HepG2 (cell line): ENCODE measurements around the gene ESYT3. TPM values are rescaled to one million over a fixed set of nuclear protein-coding genes. Genes with fewer than 3 reads are reported as not detected.

Experiments used
- ATAC-seq: fragments of 200-7000 bp; cut with Tn5 transposase; 3 replicates; pipeline ENCODE4 v1.9.1; 2020; ENCODE audit warnings: mild to moderate bottlenecking, moderate library complexity
- BruUV-seq: library from RNA; stranded (reverse); fragments of 400-500 nt; replicated peaks from 2 replicates; lab custom pipeline; 2021; lab: Mats Ljungman, UMichigan
- CTCF ChIA-PET: fragments of 300-600 bp; formaldehyde crosslinking; extraction: SDS; loops from one replicate; lab custom pipeline; 2021; ENCODE audit warnings: low total read pairs, inconsistent platforms, low intra/inter-chr PET ratio; lab: Yijun Ruan, JAX
- POLR2A ChIA-PET: fragments of 350-600 bp; sonication (Branson Sonifier 250); formaldehyde crosslinking; loops from one replicate; lab custom pipeline; 2020; ENCODE audit warnings: antibody characterized with exemption, inconsistent platforms; lab: Yijun Ruan, JAX
- DNase-seq: peaks from one replicate; pipeline ENCODE4 v3.0.0-alpha.2; 2015; ENCODE audit warnings: low spot score
- FAIRE-seq: peaks from 3 replicates; lab custom pipeline; 2011; peaks lifted over from hg19 to GRCh38; lab: Jason Lieb, UNC
- H2AFZ ChIP-seq: one replicate; pipeline ENCODE4 v1.6.1; 2011; ENCODE audit warnings: low read length, inconsistent platforms
- H3K27ac ChIP-seq: fragments of 300-600 bp; 3 replicates; pipeline ENCODE4 v1.8.0; 2011; ENCODE audit warnings: mixed run types, mild to moderate bottlenecking, mixed read lengths, low read length, inconsistent platforms; ENCODE audit not compliant: insufficient read depth; ENCODE audit errors: extremely low read length
- H3K27me3 ChIP-seq, 2 experiments: fragments of 200-600 bp in 1 of 2; 2 replicates in 1 of 2; 3 replicates in 1 of 2; pipeline versions ENCODE4 v1.6.0 to v1.8.0; 2011; ENCODE audit warnings: low read length in 2 of 2, mild to moderate bottlenecking in 2 of 2, moderate library complexity in 2 of 2, inconsistent platforms in 1 of 2; ENCODE audit not compliant: insufficient read depth in 2 of 2, control insufficient read depth in 1 of 2
- H3K36me3 ChIP-seq, 2 experiments: fragments of 200-600 bp in 1 of 2; replicated peaks in 1 of 2; 2 replicates in 1 of 2; 3 replicates in 1 of 2; pipeline versions ENCODE4 v1.5.1 to v1.8.0; 2011; ENCODE audit warnings: low read length in 2 of 2, inconsistent platforms in 1 of 2; ENCODE audit not compliant: insufficient read depth in 2 of 2, control insufficient read depth in 1 of 2
- H3K4me1 ChIP-seq: 2 replicates; pipeline ENCODE4 v1.5.1; 2012; ENCODE audit warnings: low read length, inconsistent platforms; ENCODE audit not compliant: insufficient read depth
- H3K4me2 ChIP-seq: 2 replicates; pipeline ENCODE4 v1.6.0; 2011; ENCODE audit warnings: low read depth, low read length, inconsistent platforms
- H3K4me3 ChIP-seq, 3 experiments: fragments of 200-600 bp in 1 of 3; sonication (generic), shearing (Covaris generic) in 1 of 3; replicated peaks in 1 of 3; 2 replicates each; pipeline ENCODE4 v1.5.1; 2011 to 2016; ENCODE audit warnings: low read length in 3 of 3, inconsistent platforms in 2 of 3, low read depth in 2 of 3, mild to moderate bottlenecking in 2 of 3, control low read depth in 1 of 3, mixed read lengths in 1 of 3; ENCODE audit not compliant: insufficient read depth in 1 of 3
- H3K79me2 ChIP-seq: one replicate; pipeline ENCODE4 v1.6.1; 2011; ENCODE audit warnings: low read length, inconsistent platforms; ENCODE audit not compliant: insufficient read depth
- H3K9ac ChIP-seq: 2 replicates; pipeline ENCODE4 v1.6.0; 2011; ENCODE audit warnings: mild to moderate bottlenecking, low read depth, low read length, inconsistent platforms; ENCODE audit not compliant: insufficient read depth
- H3K9me3 ChIP-seq: 2 replicates; pipeline ENCODE4 v1.5.1; 2012; ENCODE audit warnings: mild to moderate bottlenecking, low read length
- H4K20me1 ChIP-seq: 2 replicates; pipeline ENCODE4 v1.6.0; 2011; ENCODE audit warnings: inconsistent platforms, mild to moderate bottlenecking, low read length, moderate library complexity; ENCODE audit not compliant: insufficient read depth
- CREM ChIP-seq, 2 experiments: sonication (generic) in 1 of 2; formaldehyde crosslinking in 1 of 2; IDR thresholded peaks; 2 replicates each; pipeline versions ENCODE4 v1.4.0 to v1.6.1; 2016 to 2020; ENCODE audit warnings: antibody characterized with exemption in 1 of 2, mild to moderate bottlenecking in 1 of 2, missing genetic modification reagents in 1 of 2
- NFE2L2 ChIP-seq: fragments of 150-350 bp; IDR thresholded peaks from 2 replicates; pipeline ENCODE4 v1.6.1; 2014; ENCODE audit warnings: low read length
- NKX3-1 ChIP-seq: sonication (generic); formaldehyde crosslinking; IDR thresholded peaks from 2 replicates; pipeline ENCODE4 v1.5.0; 2020; ENCODE audit warnings: missing genetic modification reagents
- PTBP1 ChIP-seq: fragments of 200-400 bp; formaldehyde crosslinking; IDR thresholded peaks from 2 replicates; pipeline ENCODE4 v1.6.1; 2018; ENCODE audit warnings: low read length, low read depth; ENCODE audit not compliant: poor library complexity, severe bottlenecking
- TEAD2 ChIP-seq: sonication (generic); formaldehyde crosslinking; IDR thresholded peaks from 2 replicates; pipeline ENCODE4 v1.9.0; 2021; ENCODE audit warnings: missing genetic modification reagents
- ZKSCAN5 ChIP-seq: sonication (generic); formaldehyde crosslinking; IDR thresholded peaks from 2 replicates; pipeline ENCODE4 v1.5.1; 2020; ENCODE audit warnings: mild to moderate bottlenecking, missing genetic modification reagents
- ZNF180 ChIP-seq: sonication (generic); formaldehyde crosslinking; IDR thresholded peaks from 2 replicates; pipeline ENCODE4 v1.4.0; 2020; ENCODE audit warnings: low read depth, missing genetic modification reagents, borderline replicate concordance
- WGBS: methylation state at CpG from one replicate; pipeline ENCODE4 v1.1.6; 2017; ENCODE audit warnings: low lambda C conversion rate; 5-methylcytosine and 5-hydroxymethylcytosine counted together
- in situ Hi-C: cut with HindIII; loops from 2 replicates; pipeline ENCODE4 v1.10.0; 2017; ENCODE audit warnings: low pct_unique_long_range_greater_than_20kb; ENCODE audit not compliant: extremely low pct_ligation_motif_present
- intact Hi-C: fragments of 100-400 bp; cut with micrococcal nuclease; formaldehyde crosslinking; loops from one replicate; pipeline ENCODE4 v1.10.0; 2022; ENCODE audit not compliant: unreplicated experiment
- polyA plus RNA-seq, 8 experiments: library from polyadenylated mRNA; depleted of rRNA in 3 of 8; stranded (reverse) in 7 of 8; unstranded in 1 of 8; fragments of >200 nt; fragmentation: Illumina TruSeq in 4 of 8; extraction: Trizol in 4 of 8; gene quantifications; 2 replicates each; pipeline versions ENCODE4 v1.2.1 to v1.2.3, GENCODE V29; 2011 to 2016; ENCODE audit warnings: low read depth in 4 of 8, missing spikeins in 1 of 8, mixed read lengths in 1 of 8; ENCODE audit not compliant: insufficient read depth in 1 of 8
- total RNA-seq, 5 experiments: library from RNA; depleted of rRNA; stranded (reverse); fragments of >200 nt; fragmentation: Illumina TruSeq; extraction: Trizol; gene quantifications; 2 replicates each; pipeline ENCODE4 v1.2.3, GENCODE V29; 2016; ENCODE audit warnings: low read depth in 1 of 5
- TF ChIP-seq, protein P1 (sequence below): sonication (generic); formaldehyde crosslinking; IDR thresholded peaks from 2 replicates; pipeline ENCODE4 v1.5.0; 2020; ENCODE audit warnings: mild to moderate bottlenecking, missing genetic modification reagents, borderline replicate concordance
- TF ChIP-seq, protein P2 (sequence below): sonication (generic); formaldehyde crosslinking; IDR thresholded peaks from 2 replicates; pipeline ENCODE4 v1.9.0; 2022; ENCODE audit warnings: missing genetic modification reagents, mild to moderate bottlenecking, borderline replicate concordance
- TF ChIP-seq, protein P3 (sequence below): sonication (generic); formaldehyde crosslinking; IDR thresholded peaks from 2 replicates; pipeline ENCODE4 v1.4.0; 2020; ENCODE audit warnings: missing genetic modification reagents

The ESYT3 gene
- total and polyA plus RNA-seq, 2 of the 13 experiments (the other 11 are each of a cell fraction or from before 2014, with no cell fraction given): 1.5 to 4.1 TPM

DNA sequence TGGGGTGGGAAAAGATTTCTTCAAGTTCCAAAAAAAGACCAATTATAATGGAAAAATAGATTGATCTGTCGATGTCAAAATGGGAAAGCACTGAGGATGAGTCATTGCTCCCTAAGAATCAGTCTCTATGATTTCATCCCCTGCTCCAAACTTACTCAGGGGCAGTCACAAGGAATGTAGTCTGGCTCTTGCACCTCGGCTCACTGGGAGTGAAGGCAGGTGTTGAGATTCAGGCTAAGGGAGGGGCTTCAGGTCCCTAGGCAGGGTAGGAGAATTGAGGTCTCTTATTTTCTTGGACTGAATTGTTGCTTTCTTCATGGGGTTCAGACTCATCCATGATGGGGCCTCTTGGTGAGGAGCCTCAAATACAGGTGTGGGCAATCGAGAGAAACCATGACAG lies 14.2 kb downstream of the ESYT3 start:
- Histone ChIP-seq H3K36me3 (no peaks in the 10 kb centered on the region; a peak in 1 of 5 replicates), H3K4me1 (no peaks in the 10 kb centered on the region), H2AFZ (no peak overlapping the region), H3K9ac (no peak overlapping the region), H3K27me3 (no peaks in the 10 kb centered on the region), H3K4me2 (no peak overlapping the region), H3K9me3 (no peaks in the 10 kb centered on the region), H3K27ac (no peak overlapping the region), H4K20me1 (no peaks in the 10 kb centered on the region), H3K4me3 (no peak overlapping the region), H3K79me2 (no peaks in the 10 kb centered on the region)
- DNase-seq (no peak), ATAC-seq (no peak), FAIRE-seq (no peak)
- BruUV-seq: no TSS peak
- POLR2A ChIA-PET: no interaction called here
- TF ChIP-seq ZNF180 (no peak), ZKSCAN5 (no peak), TEAD2 (CRISPR knock-in tag) (no peak), CREM (IDR thresholded peaks at IDR 0.05) (no peak), CREM (CRISPR knock-in tag; IDR thresholded peaks at IDR 0.05) (no peak), NKX3-1 (no peak), PTBP1 (no peak), NFE2L2 (no peak)
- TF ChIP-seq, protein P1, sequence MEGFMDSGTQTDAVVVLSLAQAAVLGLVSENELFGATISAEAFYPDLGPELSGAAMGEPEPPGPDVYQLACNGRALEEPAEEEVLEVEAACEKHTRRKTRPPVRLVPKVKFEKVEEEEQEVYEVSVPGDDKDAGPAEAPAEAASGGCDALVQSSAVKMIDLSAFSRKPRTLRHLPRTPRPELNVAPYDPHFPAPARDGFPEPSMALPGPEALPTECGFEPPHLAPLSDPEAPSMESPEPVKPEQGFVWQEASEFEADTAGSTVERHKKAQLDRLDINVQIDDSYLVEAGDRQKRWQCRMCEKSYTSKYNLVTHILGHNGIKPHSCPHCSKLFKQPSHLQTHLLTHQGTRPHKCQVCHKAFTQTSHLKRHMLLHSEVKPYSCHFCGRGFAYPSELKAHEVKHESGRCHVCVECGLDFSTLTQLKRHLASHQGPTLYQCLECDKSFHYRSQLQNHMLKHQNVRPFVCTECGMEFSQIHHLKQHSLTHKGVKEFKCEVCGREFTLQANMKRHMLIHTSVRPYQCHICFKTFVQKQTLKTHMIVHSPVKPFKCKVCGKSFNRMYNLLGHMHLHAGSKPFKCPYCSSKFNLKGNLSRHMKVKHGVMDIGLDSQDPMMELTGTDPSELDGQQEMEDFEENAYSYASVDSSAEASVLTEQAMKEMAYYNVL (CRISPR knock-in tag): no peak
- TF ChIP-seq, protein P2, sequence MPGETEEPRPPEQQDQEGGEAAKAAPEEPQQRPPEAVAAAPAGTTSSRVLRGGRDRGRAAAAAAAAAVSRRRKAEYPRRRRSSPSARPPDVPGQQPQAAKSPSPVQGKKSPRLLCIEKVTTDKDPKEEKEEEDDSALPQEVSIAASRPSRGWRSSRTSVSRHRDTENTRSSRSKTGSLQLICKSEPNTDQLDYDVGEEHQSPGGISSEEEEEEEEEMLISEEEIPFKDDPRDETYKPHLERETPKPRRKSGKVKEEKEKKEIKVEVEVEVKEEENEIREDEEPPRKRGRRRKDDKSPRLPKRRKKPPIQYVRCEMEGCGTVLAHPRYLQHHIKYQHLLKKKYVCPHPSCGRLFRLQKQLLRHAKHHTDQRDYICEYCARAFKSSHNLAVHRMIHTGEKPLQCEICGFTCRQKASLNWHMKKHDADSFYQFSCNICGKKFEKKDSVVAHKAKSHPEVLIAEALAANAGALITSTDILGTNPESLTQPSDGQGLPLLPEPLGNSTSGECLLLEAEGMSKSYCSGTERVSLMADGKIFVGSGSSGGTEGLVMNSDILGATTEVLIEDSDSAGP (CRISPR knock-in tag): no peak
- TF ChIP-seq, protein P3, sequence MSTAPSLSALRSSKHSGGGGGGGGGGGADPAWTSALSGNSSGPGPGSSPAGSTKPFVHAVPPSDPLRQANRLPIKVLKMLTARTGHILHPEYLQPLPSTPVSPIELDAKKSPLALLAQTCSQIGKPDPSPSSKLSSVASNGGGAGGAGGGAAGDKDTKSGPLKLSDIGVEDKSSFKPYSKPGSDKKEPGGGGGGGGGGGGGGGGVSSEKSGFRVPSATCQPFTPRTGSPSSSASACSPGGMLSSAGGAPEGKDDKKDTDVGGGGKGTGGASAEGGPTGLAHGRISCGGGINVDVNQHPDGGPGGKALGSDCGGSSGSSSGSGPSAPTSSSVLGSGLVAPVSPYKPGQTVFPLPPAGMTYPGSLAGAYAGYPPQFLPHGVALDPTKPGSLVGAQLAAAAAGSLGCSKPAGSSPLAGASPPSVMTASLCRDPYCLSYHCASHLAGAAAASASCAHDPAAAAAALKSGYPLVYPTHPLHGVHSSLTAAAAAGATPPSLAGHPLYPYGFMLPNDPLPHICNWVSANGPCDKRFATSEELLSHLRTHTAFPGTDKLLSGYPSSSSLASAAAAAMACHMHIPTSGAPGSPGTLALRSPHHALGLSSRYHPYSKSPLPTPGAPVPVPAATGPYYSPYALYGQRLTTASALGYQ (CRISPR knock-in tag): no peak
- in situ Hi-C loops: no loop called here
- WGBS: 91% methylated on average over 3 of the region's 3 CpGs
- CTCF ChIA-PET: no interaction called here
- intact Hi-C loops: no loop called here
